ENCODE measurements around the gene CCDC85C.

- TF ChIP-seq CTCF (IDR thresholded peaks at IDR 0.05) (no peak), POLR2A (IDR thresholded peaks at IDR 0.05) (no peak)
These were observed 7.6 kb upstream of the CCDC85C start for GRCh38 chr14:99611646-99612045.

All from ovary (tissue), 3 donors.